HG02571 (cell line): ENCODE data around the gene LPGAT1.
"Not testable (repeated sequence)": the region's sequence is repeated elsewhere in the genome, so short reads cannot be mapped to it uniquely, and the experiment has no call there.

Source experiments
- ATAC-seq: cut with Tn5 transposase; IDR thresholded peaks from one replicate; pipeline ENCODE4 v1.9.1; 2021; ENCODE audit warnings: mild to moderate bottlenecking, moderate library complexity; ENCODE audit not compliant: unreplicated experiment

The LPGAT1 gene

GRCh38 chr1:211830328-211831142 is at the start of gene LPGAT1:
LPGAT1 (minus strand) TSS chr1:211830763; CDS start chr1:211829296, 1,467 bp downstream.
- peak; percentile 72 for ATAC-seq

- no peak for ATAC-seq
These were observed 48.9 kb upstream of the LPGAT1 start for GRCh38 chr1:211879475-211879874.

GRCh38 chr1:211876851-211877590 is 46.5 kb upstream of the LPGAT1 start:
- ATAC-seq, result no peak

GRCh38 chr1:211875541-211875940 is 45.0 kb upstream of the LPGAT1 start:
- ATAC-seq, result no peak

- no peak for ATAC-seq
These were observed 44.2 kb upstream of the LPGAT1 start for GRCh38 chr1:211874521-211875347.

GRCh38 chr1:211873731-211874130 is 43.2 kb upstream of the LPGAT1 start:
- ATAC-seq, result not testable (repeated sequence)

- no peak for ATAC-seq
These were observed 39.6 kb upstream of the LPGAT1 start for GRCh38 chr1:211870156-211870555.

- no peak for ATAC-seq
These were observed 34.6 kb upstream of the LPGAT1 start for GRCh38 chr1:211865180-211865579.

GRCh38 chr1:211859405-211859804 is 28.8 kb upstream of the LPGAT1 start:
- ATAC-seq, result no peak

GRCh38 chr1:211851174-211851573 is 20.6 kb upstream of the LPGAT1 start:
- ATAC-seq, result no peak

GRCh38 chr1:211843507-211844298 is 13.1 kb upstream of the LPGAT1 start:
- ATAC-seq, result no peak

GRCh38 chr1:211843018-211843417 is 12.5 kb upstream of the LPGAT1 start:
- no peak for ATAC-seq

- no peak for ATAC-seq
These were observed 12.0 kb upstream of the LPGAT1 start for GRCh38 chr1:211842518-211842917.

- ATAC-seq, result no peak
These were observed 8.5 kb upstream of the LPGAT1 start for GRCh38 chr1:211839106-211839505.

GRCh38 chr1:211833174-211833820 is 2.7 kb upstream of the LPGAT1 start:
- no peak for ATAC-seq

GRCh38 chr1:211832661-211833060 is 2.1 kb upstream of the LPGAT1 start:
- no peak for ATAC-seq

- no peak for ATAC-seq
These were observed 1.2 kb upstream of the LPGAT1 start for GRCh38 chr1:211831558-211832323.

- ATAC-seq, result no peak
These were observed 572 bp downstream of the LPGAT1 start for GRCh38 chr1:211830055-211830327.

GRCh38 chr1:211829343-211830054 is 1.1 kb downstream of the LPGAT1 start:
- ATAC-seq, result no peak
